Activated B cell treated with CpG ODN at 0.5 μM for 24 hours (primary cell): ENCODE measurements around the gene HHATL. TPM values are rescaled to one million over a fixed set of nuclear protein-coding genes. Genes with fewer than 3 reads are reported as not detected.

Experiments used
- ATAC-seq: fragments of 200-7000 bp; cut with Tn5 transposase; one replicate; pipeline ENCODE4 v1.10.0; 2021; ENCODE audit warnings: low read depth, mild to moderate bottlenecking, moderate library complexity
- CTCF ChIA-PET: fragments of 350-600 bp; sonication (Branson Sonifier 250); formaldehyde crosslinking; loops from one replicate; lab custom pipeline; 2021; ENCODE audit warnings: antibody characterized with exemption; lab: Charles Lee
- POLR2A ChIA-PET: fragments of 350-600 bp; sonication (Branson Sonifier 250); formaldehyde crosslinking; loops from one replicate; lab custom pipeline; 2021; ENCODE audit warnings: antibody characterized with exemption; lab: Charles Lee
- DNase-seq: peaks from one replicate; pipeline ENCODE4 v3.0.0; 2022
- H3K27ac Mint-ChIP-seq: one replicate; pipeline ENCODE4 v1.8.0; 2020; ENCODE audit warnings: mixed read lengths
- H3K27me3 Mint-ChIP-seq: one replicate; pipeline ENCODE4 v1.8.0; 2021; ENCODE audit warnings: mixed read lengths
- H3K36me3 Mint-ChIP-seq: one replicate; pipeline ENCODE4 v1.8.0; 2021; ENCODE audit warnings: low read depth, mixed read lengths
- H3K4me1 Mint-ChIP-seq: one replicate; pipeline ENCODE4 v1.8.0; 2021; ENCODE audit warnings: mixed read lengths
- H3K4me3 Mint-ChIP-seq: one replicate; pipeline ENCODE4 v1.8.0; 2020; ENCODE audit warnings: mild to moderate bottlenecking, mixed read lengths
- H3K9me3 Mint-ChIP-seq: one replicate; pipeline ENCODE4 v1.8.0; 2020; ENCODE audit warnings: mixed read lengths
- CTCF ChIP-seq: fragments of 200-600 bp; IDR thresholded peaks from one replicate; pipeline ENCODE4 v1.8.0; 2022; ENCODE audit warnings: antibody characterized with exemption, mild to moderate bottlenecking
- intact Hi-C: fragments of 100-400 bp; cut with micrococcal nuclease; formaldehyde crosslinking; loops from one replicate; pipeline ENCODE4 v1.15.1; 2024
- total RNA-seq: library from RNA; stranded (reverse); gene quantifications from 2 replicates; pipeline ENCODE4 v1.2.3, GENCODE V29; 2022

Gene HHATL
- total RNA-seq, 1 donor from 2014 or later = not detected

GRCh38 chr3:42709621-42710020, 7.0 kb upstream of the HHATL start:
- POLR2A ChIA-PET = no interaction called here
- DNase-seq (peak; percentile 11), ATAC-seq (no peak)
- Mint-ChIP-seq H3K4me1 (peaks cover 18% of the 10 kb centered on the region), H3K9me3 (no peaks in the 10 kb centered on the region), H3K27ac (no peak overlapping the region), H3K4me3 (no peak overlapping the region), H3K36me3 (no peaks in the 10 kb centered on the region), H3K27me3 (peaks cover 2% of the 10 kb centered on the region)
- no peak for TF ChIP-seq CTCF
- CTCF ChIA-PET = no interaction called here
- intact Hi-C loops = no loop called here

GRCh38 chr3:42708611-42709151, 6.1 kb upstream of the HHATL start:
- ATAC-seq = no peak
- H3K9me3 Mint-ChIP-seq = no peaks in the 10 kb centered on the region
- H3K36me3 Mint-ChIP-seq = no peaks in the 10 kb centered on the region
- H3K27me3 Mint-ChIP-seq = peaks cover 2% of the 10 kb centered on the region
- ChIA-PET POLR2A (no interaction called here), CTCF (no interaction called here)
- no peak overlapping the region for H3K4me3 Mint-ChIP-seq
- no peak overlapping the region for H3K27ac Mint-ChIP-seq
- peak; percentile 11 for DNase-seq
- intact Hi-C loops = no loop called here
- TF ChIP-seq CTCF = no peak
- peaks cover 9% of the 10 kb centered on the region for H3K4me1 Mint-ChIP-seq

GRCh38 chr3:42707620-42708355, 5.2 kb upstream of the HHATL start:
- CTCF ChIA-PET = no interaction called here
- no peak for ATAC-seq
- H3K4me3 Mint-ChIP-seq = no peak overlapping the region
- no peak overlapping the region for H3K27ac Mint-ChIP-seq
- no peaks in the 10 kb centered on the region for H3K4me1 Mint-ChIP-seq
- H3K36me3 Mint-ChIP-seq = no peaks in the 10 kb centered on the region
- peaks cover 8% of the 10 kb centered on the region for H3K27me3 Mint-ChIP-seq
- H3K9me3 Mint-ChIP-seq = no peaks in the 10 kb centered on the region
- TF ChIP-seq CTCF = no peak
- POLR2A ChIA-PET = no interaction called here
- DNase-seq = peak; percentile 11
- intact Hi-C loops = no loop called here

GRCh38 chr3:42706721-42707619, 4.4 kb upstream of the HHATL start:
- intact Hi-C loops = no loop called here
- Mint-ChIP-seq H3K36me3 (no peaks in the 10 kb centered on the region), H3K9me3 (no peaks in the 10 kb centered on the region), H3K4me1 (no peaks in the 10 kb centered on the region), H3K27ac (no peak overlapping the region), H3K27me3 (peaks cover 8% of the 10 kb centered on the region), H3K4me3 (no peak overlapping the region)
- ChIA-PET POLR2A (no interaction called here), CTCF (no interaction called here)
- ATAC-seq = no peak
- DNase-seq = peak; percentile 1
- no peak for TF ChIP-seq CTCF
